GM18868 (cell line): ENCODE measurements around the gene UBE4B.
"Not testable (repeated sequence)": the region's sequence is repeated elsewhere in the genome, so short reads cannot be mapped to it uniquely, and the experiment has no call there.

ENCODE experiments used
- ATAC-seq: cut with Tn5 transposase; IDR thresholded peaks from one replicate; pipeline ENCODE4 v1.9.1; 2021; ENCODE audit warnings: mild to moderate bottlenecking, moderate library complexity; ENCODE audit not compliant: unreplicated experiment

UBE4B gene

DNA sequence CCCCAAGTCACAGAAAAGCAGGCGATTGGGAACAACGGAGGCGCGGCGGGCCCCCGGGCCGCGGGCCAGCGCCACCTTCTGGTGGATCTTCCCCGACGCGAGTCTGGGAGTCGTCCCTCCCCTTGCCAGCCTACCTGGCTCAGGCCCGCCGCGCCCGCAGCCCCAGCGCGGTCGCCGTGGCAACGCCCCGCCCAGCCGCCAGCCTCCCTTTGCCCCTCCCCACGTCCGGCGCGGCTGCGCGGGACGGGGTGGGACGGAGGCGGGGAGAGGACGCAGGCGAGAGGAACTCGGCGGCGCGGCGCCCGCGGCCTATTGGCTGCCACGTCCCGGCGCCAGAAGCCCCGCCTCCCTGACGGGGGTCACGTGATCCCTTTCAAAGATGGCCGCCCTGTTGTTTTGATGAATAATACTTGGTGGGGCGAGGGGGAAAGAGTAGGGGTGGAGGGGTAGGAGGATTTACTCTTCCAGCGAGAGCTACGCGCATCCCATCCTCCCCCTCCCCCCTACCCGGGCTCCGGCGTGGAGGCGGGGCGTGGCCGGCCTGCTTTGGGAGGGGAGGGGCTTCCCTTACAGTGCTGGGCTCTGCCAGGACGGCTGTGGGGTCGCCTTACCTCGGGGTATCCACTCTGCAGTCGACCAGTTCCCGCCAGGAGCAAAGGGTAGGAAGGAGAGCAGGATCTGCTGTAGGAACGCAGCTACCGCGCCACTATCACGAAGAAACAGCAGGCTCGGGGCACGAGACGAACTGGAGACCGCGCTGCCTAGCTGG, at the start of gene UBE4B:
UBE4B (plus strand) TSS at position 369 of the 769 bp plus-strand sequence. CDS start 713 bp downstream, outside the sequence.
- ATAC-seq, result peak; percentile 95

DNA sequence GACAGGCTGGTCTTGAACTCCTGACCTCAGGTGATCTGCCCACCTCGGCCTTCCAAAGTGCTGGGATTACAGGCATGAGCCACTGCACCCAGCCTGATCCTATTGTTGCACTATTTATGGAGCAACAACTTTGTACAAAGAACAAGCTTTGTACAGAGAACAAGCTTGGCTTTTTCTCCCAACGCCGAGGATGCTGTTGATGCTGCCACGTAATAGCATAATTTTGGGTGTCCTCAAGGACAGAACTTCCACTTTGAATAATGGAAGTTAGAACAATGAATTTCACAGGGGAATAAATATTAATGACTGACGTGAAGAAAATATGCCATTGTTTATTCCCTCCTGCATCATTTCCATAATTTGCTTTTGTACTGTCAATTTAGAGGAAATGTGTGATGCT, 48.5 kb upstream of the UBE4B start:
- ATAC-seq, result no peak

DNA sequence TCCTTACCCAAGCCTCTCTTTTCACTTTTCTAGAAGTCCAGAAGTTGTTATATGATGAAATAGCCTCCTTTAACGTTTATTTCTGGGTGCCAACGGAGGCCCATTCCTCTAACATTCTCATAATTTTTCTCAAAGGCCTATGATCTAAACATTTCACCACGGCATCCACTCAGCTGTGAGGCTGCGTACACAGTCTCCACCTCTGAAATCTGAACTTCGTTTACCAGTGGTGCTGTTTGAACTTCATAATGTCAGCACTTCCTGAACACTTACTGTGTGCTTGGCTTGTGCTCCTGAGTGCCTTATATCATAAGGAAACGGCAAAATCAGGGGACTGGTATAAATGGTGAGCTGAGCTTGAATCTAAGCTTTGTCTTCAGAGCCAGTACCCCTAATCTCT, 47.8 kb upstream of the UBE4B start:
- no peak for ATAC-seq

DNA sequence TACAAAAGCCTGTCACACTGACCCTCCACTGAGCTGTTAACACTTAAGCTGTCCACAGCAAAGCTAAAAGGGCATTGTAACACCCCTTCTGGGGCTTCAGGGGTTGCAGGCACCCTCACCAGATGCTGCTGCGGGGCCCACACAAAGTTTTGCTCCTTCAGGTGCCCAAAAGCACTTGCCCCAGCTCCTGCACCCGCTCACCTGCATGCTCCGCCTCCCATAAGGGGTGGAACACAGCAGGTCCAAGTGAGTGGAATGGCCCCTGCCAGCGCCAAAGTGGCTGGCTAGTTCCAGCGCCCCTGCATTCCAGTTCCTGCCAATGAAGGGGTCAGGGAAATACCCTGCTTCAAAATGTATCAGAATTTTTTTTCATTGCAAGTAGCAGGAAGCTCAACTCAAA, 43.0 kb upstream of the UBE4B start:
- no peak for ATAC-seq

DNA sequence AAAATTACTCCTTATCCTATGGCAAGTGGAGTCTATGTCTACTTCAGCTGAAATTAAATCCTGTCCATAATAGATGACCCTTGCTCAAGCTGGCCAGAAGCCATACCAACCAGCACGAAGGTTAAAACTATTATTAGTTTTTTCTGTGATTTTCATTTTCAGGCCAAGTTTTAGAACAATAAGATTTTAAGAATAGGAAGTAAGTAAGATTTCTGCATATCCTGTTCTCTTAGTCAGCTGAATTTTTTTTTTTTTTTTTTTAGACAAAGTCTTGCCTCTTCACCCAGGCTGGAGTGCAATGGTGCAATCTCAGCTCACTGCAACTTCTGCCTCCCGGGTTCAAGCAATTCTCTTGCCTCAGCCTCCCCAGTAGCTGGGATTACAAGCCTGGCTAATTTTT, 41.8 kb upstream of the UBE4B start:
- no peak for ATAC-seq

DNA sequence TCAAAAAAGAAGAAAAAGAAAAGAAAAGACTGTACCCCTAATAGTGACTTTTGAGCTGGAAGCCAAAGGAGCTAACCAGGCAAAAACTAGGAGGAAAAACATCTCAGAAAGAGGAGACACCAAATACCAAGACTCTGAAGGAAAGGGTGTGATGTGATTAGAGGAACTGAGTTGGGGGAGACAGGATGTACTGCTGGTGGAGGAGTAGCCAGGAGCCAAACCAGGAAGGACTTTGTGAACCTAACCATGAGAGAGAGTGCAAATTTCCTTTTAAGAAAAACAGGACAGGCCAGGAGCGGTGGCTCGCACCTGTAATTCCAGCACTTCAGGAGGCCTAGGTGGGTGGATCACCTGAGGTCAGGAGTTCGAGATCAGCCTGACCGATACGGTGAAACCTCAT, 39.8 kb upstream of the UBE4B start:
- no peak for ATAC-seq

DNA sequence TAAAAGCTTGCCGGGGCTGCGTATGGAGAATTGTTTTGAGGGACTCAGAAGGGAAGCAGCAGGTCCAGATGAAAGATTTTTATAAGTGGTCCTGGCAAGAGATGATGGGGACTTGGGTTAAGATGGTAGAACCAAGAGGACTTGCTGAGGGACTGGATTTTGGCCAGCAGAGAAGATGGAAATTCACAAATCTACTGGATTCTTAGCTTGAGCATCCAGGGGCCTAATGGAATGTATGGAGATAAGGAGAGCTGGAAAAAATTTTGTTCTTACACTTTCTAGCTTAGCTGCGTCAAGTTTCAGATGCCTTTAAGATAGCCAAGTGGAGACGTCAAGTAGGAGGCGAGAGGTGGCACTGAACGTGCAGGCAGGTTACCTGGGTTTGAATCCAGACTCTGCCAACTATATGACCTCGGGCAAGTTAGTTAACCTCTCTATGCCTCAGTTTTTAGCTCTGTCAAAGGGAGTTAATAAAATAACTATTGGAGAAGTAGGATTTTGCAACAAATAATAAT, 39.1 kb upstream of the UBE4B start:
- ATAC-seq, result no peak

DNA sequence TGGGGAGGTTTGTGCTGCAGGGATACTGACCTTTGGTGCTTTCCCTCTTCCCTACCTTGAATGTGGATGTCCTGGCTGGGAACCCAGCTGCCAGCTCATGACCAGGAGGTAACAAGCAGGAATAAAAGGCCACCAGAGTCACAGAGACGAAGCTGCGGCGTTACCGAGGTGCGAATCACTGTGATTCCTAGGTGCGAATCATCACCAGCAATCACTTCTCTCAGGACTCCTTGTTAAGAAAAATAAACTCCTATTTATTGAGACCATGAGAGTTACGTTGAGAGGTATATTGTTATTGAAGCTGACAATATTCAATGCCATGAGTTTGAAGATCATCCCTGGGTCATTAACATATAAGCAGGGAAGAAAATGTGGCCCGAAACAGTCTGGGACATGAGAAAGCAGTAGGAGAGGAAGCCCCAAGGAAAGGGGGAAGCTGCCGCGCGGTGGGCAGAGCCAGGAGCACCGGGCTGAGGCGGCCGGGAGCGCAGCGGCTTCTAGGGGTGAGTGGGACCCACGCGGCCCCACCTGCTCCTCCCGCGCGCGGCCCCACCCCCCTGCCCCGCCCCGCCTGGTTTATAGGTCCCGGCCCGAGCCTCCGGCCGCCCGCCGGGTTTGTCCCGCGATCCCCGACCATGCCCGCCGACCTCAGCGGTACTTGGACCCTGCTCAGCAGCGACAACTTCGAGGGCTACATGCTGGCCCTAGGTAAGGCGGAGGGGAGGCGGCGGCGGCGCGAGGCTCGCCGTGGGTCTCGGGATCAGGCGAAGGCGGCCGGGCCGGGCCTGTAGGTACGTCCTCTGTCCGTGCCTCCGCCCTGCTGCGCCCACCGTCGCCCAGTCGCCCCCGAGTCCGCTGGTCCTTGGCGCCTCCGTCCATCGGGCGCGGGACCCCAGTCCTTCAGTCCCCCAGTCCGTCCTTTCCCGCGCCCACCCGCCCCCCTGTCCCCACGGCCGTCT, 35.9 kb upstream of the UBE4B start, which contains the start of gene RBP7:
RBP7 (plus strand) TSS at position 605 of the 959 bp plus-strand sequence; CDS start at position 636, 31 bp downstream.
- no peak for ATAC-seq

DNA sequence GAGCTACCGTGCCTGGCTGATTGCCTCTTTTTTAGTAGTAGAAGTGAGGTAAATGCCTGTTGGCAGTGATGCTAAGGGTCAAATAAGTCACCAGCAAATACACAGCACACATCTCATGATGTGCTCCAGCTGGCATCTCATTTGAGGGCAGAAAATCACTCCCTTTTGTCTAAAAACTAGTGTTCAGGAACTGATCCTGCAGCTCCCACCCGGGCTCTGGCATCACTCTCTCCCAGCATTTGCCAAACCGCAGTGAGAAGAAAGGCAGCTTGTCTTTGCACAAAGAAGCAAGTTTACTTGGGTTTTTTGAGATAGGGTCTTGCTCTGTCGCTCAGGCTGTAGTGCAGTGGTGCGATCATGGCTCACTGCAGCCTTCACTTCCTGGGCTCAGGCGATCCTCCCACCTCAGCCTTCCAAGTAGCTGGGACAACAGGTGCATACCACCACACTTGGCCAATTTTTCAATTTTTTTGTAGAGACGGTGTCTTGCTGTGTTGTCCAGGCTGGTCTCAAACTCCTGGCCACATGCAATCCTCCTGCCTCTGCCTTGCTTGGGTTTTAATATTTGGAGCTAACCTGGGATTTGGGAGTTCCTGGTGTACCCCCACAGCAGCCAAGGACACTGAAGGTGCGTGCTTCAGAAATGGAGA, 31.6 kb upstream of the UBE4B start:
- ATAC-seq, result no peak

DNA sequence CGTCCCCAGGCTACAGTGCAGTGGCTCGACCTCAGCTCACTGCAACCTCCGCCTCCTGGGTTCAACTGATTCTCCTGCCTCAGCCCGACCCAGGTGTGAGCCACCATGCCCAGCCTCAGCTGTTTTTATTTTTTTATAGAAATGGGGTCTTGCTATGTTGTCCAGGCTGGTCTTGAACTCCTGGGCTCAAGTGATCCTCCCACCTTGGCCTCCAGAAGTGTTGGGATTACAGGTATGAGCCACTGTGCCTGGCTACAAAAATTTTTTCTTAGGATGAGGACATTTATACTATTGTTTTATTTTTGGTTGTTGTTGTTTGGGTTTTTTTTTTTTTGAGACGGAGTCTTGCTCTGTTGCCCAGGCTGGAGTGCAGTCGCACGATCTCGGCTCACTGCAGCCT, 27.5 kb upstream of the UBE4B start:
- not testable (repeated sequence) for ATAC-seq

DNA sequence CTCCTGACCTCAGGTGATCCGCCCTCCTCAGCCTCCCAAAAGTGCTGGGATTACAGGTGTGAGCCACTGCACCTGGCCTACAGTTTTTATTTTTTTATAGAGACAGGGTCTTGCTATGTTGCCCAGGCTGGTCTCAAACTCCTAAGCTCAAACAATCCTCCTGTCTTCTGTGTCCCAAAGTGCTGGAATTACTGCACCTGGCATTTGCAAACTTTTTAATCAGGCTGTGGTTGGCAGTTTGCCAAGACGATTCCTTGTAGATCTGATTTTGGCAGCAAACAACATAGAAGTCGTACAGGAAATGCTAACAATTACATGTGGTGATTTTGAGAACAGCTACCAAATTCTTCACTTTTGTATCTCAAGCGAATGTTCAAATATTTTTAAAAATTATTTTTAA, 25.6 kb upstream of the UBE4B start:
- ATAC-seq, result no peak

DNA sequence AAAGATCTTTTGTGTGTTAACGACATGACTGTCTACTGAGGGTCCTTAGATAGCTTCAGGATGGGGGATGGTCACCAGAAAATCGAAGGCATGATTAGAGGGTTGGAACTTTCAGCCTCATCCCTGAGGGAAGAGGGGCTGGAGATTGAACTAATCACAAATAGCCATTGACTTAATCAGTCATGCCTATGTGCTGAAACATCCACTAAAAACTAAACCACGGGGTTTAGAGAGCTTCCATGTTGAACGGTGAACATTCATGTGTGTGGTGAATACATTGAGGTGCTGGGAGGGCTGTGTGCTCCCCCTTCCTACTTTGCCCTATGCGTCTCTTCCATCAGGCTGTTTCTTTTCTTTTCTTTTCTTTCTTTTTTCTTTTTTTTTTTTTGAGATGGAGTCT, 18.7 kb upstream of the UBE4B start:
- no peak for ATAC-seq

DNA sequence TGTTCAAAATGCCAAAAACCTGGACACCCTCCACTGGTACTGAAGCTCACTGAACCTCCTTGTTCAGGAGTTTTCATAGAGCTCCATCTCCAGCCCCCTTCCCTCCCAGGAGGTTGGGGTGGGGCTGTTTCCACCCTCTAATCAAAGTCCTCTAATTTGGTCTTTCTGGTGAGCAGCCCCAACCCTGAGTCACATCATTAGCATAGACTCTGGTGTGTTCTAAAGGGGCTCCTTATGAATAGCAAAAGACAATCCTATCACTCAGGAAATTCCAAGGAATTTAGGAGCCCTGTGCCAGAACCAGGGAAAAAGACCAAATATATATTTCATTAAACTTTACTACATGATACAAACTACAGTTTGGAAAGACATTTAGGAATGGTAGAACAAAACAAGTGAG, 13.2 kb upstream of the UBE4B start:
- no peak for ATAC-seq

DNA sequence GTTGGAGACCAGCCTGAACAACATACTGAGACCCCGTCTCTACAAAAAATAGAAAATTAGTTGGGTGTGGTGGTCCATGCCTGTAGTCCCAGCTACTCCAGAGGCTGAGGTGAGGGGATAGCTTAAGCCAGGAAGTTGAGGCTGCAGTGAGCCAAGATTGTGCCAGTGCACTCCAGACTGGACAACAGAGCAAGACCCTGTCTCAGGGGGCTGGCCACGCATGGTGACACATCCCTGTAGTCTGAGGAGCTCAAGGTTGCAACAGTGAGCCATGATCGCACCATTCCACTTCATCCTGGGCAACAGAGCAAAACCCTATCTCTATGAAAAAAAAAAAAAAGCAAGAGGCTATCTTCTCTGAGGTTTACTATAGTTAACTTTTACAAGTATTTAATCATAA, 12.7 kb upstream of the UBE4B start:
- ATAC-seq, result no peak

DNA sequence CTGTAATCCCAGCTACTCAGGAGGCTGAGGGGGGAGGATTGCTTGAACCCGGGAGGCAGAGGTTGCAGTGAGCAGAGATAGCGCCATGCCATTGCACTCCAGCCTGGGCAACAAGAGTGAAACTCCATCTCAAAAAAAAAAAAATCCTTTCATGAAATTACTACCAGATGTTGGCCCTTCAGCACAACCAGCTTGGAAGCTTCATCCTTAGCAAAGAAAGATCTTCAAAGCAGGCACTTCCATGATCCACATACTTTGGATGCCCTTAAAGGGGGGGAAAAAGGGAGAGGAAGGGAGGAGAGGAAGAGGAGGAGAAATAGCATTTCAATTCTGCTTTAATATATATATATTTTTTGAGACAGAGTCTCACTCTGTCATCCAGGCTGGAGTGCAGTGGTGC, 12.1 kb upstream of the UBE4B start:
- not testable (repeated sequence) for ATAC-seq

DNA sequence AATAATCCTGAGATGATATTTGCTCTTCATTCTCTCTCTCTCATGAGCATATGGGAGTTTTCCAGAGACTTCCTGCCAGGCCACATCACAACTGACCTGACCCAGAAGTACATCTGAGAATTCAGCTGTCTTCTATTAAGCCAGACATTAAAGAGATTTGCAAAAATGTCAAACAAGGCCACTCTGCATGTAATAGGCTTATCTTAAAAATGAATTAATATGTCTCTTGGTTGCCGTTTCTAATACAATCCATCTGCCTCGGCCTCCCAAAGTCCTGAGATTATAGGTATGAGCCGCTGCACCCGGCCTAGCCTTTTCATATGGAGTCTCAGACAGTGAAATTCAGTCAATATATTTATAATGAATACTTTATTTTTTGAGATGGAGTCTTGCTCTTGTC, 10.8 kb upstream of the UBE4B start:
- ATAC-seq, result not testable (repeated sequence)

DNA sequence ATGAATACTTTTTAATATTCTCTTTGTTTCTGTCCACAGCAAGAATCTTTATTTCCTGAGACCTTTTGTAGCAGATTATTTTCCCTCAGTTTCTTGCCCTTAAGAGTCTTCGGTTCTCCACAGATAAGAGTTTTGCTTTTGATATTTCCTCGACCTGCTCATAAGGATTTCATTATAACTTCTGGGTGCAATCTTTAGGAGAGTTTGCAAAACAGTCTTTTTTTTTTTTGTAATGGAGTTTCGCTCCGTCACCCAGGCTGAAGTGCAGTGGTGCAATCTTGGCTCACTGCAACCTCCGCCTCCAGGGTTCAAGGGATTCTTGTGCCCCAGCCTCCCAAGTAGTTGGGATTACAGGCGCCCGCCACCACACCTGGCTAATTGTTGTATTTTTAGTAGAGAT, 10.1 kb upstream of the UBE4B start:
- ATAC-seq, result no peak

DNA sequence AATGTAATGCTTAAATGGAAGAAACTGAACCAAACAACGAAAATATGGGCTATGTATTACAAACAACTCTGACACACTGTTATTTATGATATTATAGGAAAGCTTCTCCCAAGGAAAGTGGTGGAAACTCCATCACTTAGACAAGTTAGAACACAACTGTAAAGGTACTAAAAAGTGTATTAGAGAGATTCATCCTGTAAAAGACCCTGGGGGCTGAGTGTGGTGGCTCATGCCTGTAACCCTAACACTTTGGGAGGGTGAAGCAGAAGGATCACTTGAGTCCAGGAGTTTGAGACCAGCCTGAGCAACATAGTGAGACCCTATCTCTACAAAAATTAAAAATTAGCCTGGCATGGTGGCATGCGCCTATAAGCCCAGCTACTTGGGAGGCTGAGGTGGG, 7.4 kb upstream of the UBE4B start:
- no peak for ATAC-seq

DNA sequence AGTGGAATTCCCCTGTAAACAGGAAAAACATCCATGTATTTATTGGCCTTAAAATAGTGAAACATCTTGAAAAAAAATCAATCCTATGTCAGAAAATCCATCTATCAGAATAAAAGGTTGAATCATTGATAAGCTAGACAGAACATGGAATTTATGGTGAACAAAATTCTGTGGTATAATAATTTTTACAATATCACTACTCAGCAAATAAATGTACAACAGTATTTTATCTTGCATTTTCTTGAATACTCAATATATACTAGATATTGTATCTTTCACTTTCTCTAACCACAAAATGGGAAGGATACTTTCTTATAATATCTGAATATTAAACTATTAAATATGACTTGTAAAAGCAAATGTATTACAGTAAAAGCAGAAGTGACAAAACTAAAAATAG, 5.7 kb upstream of the UBE4B start:
- ATAC-seq, result no peak

DNA sequence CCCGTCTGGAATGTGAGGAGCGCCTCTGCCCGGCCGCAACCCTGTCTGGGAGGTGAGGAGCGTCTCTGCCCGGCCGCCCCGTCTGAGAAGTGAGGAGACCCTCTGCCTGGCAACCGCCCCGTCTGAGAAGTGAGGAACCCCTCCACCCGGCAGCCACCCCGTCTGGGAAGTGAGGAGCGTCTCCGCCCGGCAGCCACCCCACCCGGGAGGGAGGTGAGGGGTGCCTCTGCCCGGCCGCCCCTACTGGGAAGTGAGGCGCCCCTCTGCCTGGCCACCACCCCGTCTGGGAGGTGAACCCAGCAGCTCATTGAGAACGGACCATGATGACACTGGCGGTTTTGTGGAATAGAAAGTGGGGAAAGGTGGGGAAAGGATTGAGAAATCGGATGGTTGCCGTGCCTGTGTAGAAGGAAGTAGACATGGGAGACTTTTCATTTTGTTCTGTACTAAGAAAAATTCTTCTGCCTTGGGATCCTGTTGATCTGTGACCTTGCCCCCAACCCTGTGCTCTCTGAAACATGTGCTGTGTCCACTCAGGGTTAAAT, 3.7 kb upstream of the UBE4B start:
- ATAC-seq, result not testable (repeated sequence)

DNA sequence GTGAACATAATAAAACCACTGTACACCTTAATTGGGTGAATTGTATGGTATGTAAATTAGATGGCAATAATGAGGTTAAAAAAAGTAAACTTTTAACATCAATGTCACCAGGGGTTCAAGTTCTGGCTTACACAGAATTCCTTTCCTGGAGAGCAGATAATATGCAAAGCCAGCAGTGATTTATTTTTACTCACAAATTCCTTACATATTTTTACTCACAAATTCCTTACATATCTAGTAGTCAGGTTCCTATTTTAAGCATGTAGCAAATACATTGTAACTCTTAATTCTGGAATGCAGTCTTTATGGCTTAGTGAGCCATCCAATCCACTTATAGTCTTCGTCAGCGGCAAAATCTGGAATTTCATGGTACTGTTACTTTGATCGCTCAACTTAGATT, 1.3 kb upstream of the UBE4B start:
- no peak for ATAC-seq
